ENCODE data around the gene NR6A1. TPM values are rescaled to one million over a fixed set of nuclear protein-coding genes. Genes with fewer than 3 reads are reported as not detected.

The NR6A1 gene
- total RNA-seq (under 1 TPM in 1 of 2 experiments, not detected in 1; 0.06 TPM), polyA plus RNA-seq (not detected)

DNA sequence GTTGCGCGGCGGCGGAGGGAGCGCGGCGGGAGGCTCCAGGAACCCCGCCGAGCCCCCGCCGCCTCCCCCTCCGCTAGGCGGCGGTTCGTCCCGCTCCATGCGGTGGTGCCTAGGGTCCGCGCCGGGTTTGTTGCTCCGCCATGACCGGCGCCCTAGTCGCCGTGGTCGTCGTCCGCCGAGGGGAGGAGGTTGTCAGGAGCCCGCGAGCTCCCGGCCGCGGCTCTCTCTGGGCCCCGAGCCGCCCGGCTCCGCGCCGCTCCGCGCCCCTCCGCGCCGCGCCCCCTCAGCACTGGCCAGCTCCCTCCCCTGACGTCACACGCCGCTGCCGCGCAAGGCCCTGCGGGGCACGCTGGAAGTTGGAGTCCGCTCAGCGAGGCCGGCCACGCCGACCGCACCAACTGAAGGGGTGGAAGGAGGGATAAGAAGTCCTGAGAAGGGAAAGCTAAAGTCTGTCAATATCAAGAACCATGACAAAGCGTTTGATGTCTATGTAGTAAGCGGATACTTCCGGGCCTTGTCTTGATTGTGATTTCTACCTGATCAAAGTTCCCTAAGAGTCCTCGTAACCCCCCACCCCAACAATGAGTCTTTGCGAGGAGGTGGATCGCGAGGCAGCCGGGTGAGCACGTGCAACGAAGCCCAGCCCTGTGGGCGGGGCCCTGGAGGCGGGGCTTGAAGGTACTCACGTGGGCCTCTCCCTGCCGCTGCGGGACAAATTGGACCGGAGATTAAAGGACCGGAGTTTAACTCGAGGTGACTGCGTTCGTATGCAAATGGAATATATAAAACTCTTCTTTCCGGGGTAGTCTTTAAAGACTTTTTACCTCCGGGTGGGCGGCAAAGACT, at the start of gene NR6A1:
Gene NR6A1, minus strand, starts transcription at position 291 of the 846 bp plus-strand sequence.
- H3K4me1 ChIP-seq (ENCODE audit: insufficient read depth, low read length), result peaks cover 24% of the 10 kb centered on the region
- intact Hi-C loops (cut with micrococcal nuclease), result loop anchor here (1.0 to 5.0 kb wide), 7 partner anchors 90 to 491 kb away; partner anchors contain the start of genes GAPVD1, GOLGA1, HSPA5 and PPP6C
- Mint-ChIP-seq H3K27ac (peak within 1 kb of the TSS; percentile 89 to 95 (median 95)), H3K36me3 (peaks cover 0 to 5% of the 10 kb centered on the region in 2 donors), H3K9me3 (peaks cover 0 to 6% (median 0%) of the 10 kb centered on the region in 8 donors), H3K27me3 (peaks cover 49 to 54% of the 10 kb centered on the region in 2 donors), H3K4me1 (peaks cover 20 to 53% (median 34%) of the 10 kb centered on the region in 4 donors), H3K4me3 (peak within 1 kb of the TSS; percentile 89 to 98 (median 91))
- no peaks in the 10 kb centered on the region for H3K9me3 ChIP-seq (ENCODE audit: control insufficient read depth in 1 of 2, low read length in 2 of 2)
- POLR2A ChIA-PET (ENCODE audit: partially characterized antibody), result interaction anchor here (0.8 to 2.8 kb wide), 8 partner anchors 81 to 424 kb away, joined by 3 to 22 read pairs (median 4); partner anchors contain the start of genes ARPC5L, GOLGA1, RPL35 and SCAI
- peak within 1 kb of the TSS; percentile 35 for H3K27ac ChIP-seq (ENCODE audit: low read depth, low read length)
- H3K36me3 ChIP-seq (ENCODE audit: insufficient read depth, low read length), result no peaks in the 10 kb centered on the region
- DNase-seq, result peak; percentile 92 to 95 (median 94)
- CTCF ChIA-PET (ENCODE audit: partially characterized antibody), result interaction anchor here (0.9 to 12.2 kb wide), 12 partner anchors 8 to 936 kb away, joined by 3 to 230 read pairs (median 4); partner anchors contain the start of genes ARPC5L, MAPKAP1, RPL35 and WDR38
- peaks cover 36% of the 10 kb centered on the region for H3K27me3 ChIP-seq (ENCODE audit: insufficient read depth, low read length)
- H3K4me3 ChIP-seq (ENCODE audit: low read length in 2 of 2), result peak within 1 kb of the TSS; percentile 50 to 66

- intact Hi-C loops (cut with micrococcal nuclease), result no loop called here
- no peaks in the 10 kb centered on the region for H3K9me3 Mint-ChIP-seq
- DNase-seq, result no peak
Observed at GRCh38 chr9:124818431-124819281, 47.5 kb upstream of the NR6A1 start.

DNA sequence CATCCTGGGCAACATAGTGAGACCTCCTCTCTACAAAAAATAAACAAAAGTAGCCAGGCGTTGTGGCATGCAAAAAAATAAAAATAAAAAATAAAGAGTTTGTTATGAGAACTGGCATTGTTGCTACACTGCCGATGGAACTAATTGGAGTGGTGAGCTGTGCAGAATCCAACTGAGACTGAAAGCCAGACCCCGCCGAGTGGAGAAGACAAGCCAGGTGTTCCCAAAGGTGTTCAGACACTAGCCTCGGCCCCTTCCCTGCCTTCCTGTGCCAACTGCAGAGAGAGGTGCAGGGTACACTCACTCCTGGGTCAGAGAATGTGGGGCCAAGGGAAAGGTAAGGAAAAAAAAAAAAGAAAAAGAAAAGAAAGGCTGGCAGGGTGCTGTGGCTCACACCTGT, 44.5 kb upstream of the NR6A1 start:
- ChIA-PET CTCF (ENCODE audit: partially characterized antibody) (no interaction called here), POLR2A (ENCODE audit: partially characterized antibody) (no interaction called here)

More at GRCh38 chr9:124818431-124819281, 47.5 kb upstream of the NR6A1 start:
- H3K4me1 ChIP-seq (ENCODE audit: insufficient read depth, low read length), result no peaks in the 10 kb centered on the region
- H3K27me3 ChIP-seq (ENCODE audit: insufficient read depth, low read length), result no peaks in the 10 kb centered on the region
- H3K4me1 Mint-ChIP-seq, result peaks cover 0 to 1% (median 0%) of the 10 kb centered on the region in 4 donors
- H3K4me3 ChIP-seq (ENCODE audit: low read length in 2 of 2), result no peak overlapping the region
- no peak overlapping the region for H3K27ac Mint-ChIP-seq
- H3K9me3 ChIP-seq (ENCODE audit: control insufficient read depth in 1 of 2, low read length in 2 of 2), result no peaks in the 10 kb centered on the region
- peaks cover 3 to 14% of the 10 kb centered on the region in 2 donors for H3K27me3 Mint-ChIP-seq
- POLR2A ChIA-PET (ENCODE audit: partially characterized antibody), result no interaction called here
- H3K27ac ChIP-seq (ENCODE audit: low read depth, low read length), result no peak overlapping the region
- CTCF ChIA-PET (ENCODE audit: partially characterized antibody), result interaction anchor here (0.6 kb wide), 1 partner anchor 35 kb away, joined by 3 read pairs; the partner anchor contains the start of gene WDR38
- H3K36me3 Mint-ChIP-seq, result no peaks in the 10 kb centered on the region
- H3K4me3 Mint-ChIP-seq, result no peak overlapping the region
- no peaks in the 10 kb centered on the region for H3K36me3 ChIP-seq (ENCODE audit: insufficient read depth, low read length)

DNA sequence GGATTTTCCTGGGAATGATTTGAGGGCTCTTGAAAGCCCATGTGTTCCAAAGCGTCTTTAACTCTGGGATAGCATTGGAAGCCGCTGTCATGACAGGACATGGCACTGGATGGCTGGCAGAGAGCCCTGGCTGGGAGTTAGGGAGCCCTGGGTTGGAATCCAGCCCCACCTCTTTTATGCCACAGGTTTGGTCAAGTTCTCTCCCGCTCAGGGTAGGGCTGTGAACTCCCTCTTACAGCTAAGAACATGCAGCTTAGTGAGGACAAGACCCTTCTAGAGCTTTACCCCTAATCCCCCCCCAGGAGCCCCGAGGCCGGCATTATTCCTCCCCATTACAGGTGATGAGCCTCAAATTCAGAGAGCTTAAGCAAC, 43.0 kb upstream of the NR6A1 start:
- Mint-ChIP-seq H3K36me3 (no peaks in the 10 kb centered on the region), H3K4me3 (no peak overlapping the region), H3K9me3 (no peaks in the 10 kb centered on the region), H3K27me3 (peaks cover 3 to 11% of the 10 kb centered on the region in 2 donors), H3K27ac (no peak overlapping the region), H3K4me1 (peaks cover 0 to 1% (median 0%) of the 10 kb centered on the region in 4 donors)
- no peaks in the 10 kb centered on the region for H3K4me1 ChIP-seq (ENCODE audit: insufficient read depth, low read length)
- no peaks in the 10 kb centered on the region for H3K27me3 ChIP-seq (ENCODE audit: insufficient read depth, low read length)
- no peaks in the 10 kb centered on the region for H3K36me3 ChIP-seq (ENCODE audit: insufficient read depth, low read length)
- H3K4me3 ChIP-seq (ENCODE audit: low read length in 2 of 2), result no peak overlapping the region
- H3K9me3 ChIP-seq (ENCODE audit: control insufficient read depth in 1 of 2, low read length in 2 of 2), result no peaks in the 10 kb centered on the region
- H3K27ac ChIP-seq (ENCODE audit: low read depth, low read length), result no peak overlapping the region
- no peak for DNase-seq
- ChIA-PET CTCF (ENCODE audit: partially characterized antibody) (interaction anchor here (0.9 kb wide), 1 partner anchor 40 kb away, joined by 3 read pairs; no protein-coding TSS in a partner anchor), POLR2A (ENCODE audit: partially characterized antibody) (no interaction called here)
- intact Hi-C loops (cut with micrococcal nuclease), result no loop called here

More for the DNA sequence above, 44.5 kb upstream of the NR6A1 start:
- Mint-ChIP-seq H3K4me3 (no peak overlapping the region), H3K27me3 (peaks cover 3 to 11% of the 10 kb centered on the region in 2 donors), H3K9me3 (no peaks in the 10 kb centered on the region), H3K36me3 (no peaks in the 10 kb centered on the region), H3K4me1 (peaks cover 0 to 1% (median 0%) of the 10 kb centered on the region in 4 donors), H3K27ac (no peak overlapping the region)
- Histone ChIP-seq H3K4me1 (ENCODE audit: insufficient read depth, low read length) (no peaks in the 10 kb centered on the region), H3K9me3 (ENCODE audit: control insufficient read depth in 1 of 2, low read length in 2 of 2) (no peaks in the 10 kb centered on the region), H3K4me3 (ENCODE audit: low read length in 2 of 2) (no peak overlapping the region), H3K27ac (ENCODE audit: low read depth, low read length) (no peak overlapping the region), H3K36me3 (ENCODE audit: insufficient read depth, low read length) (no peaks in the 10 kb centered on the region), H3K27me3 (ENCODE audit: insufficient read depth, low read length) (no peaks in the 10 kb centered on the region)
- DNase-seq, result no peak
- intact Hi-C loops (cut with micrococcal nuclease), result no loop called here

DNA sequence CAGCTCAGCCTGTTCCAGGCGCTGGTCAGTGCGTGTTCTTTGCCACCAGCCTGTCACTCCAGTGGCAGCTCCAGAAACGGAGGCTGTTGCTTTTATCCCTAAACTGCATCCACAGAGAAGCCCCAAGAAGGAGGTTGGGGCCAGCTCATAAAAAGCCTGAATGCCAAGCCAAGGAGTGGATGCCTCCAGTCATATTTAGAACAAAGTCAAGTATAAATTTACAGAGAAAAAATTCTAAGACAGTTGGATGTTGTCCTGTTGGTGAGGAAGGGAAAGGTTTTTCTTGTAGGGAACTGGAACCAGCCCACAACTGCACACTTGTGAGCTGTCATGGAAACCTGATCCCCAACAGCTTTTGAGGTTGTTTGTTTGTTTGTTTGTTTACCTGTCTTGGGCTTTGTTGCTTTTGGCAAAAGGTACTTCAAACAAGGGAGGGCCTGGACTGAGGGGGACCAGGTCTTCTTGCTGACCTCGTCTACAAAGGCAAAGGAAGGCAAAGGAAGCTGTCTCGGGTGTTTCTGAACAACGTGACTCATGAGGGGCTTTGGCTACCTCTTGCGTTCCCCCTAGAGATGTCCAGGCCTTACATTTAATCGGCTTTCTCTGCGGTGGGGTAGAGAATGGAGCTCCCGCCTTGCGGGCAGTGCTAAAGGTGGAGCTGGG, 42.5 kb upstream of the NR6A1 start:
- H3K27ac Mint-ChIP-seq, result no peak overlapping the region
- Histone ChIP-seq H3K27ac (ENCODE audit: low read depth, low read length) (no peak overlapping the region), H3K9me3 (ENCODE audit: control insufficient read depth in 1 of 2, low read length in 2 of 2) (no peaks in the 10 kb centered on the region), H3K36me3 (ENCODE audit: insufficient read depth, low read length) (no peaks in the 10 kb centered on the region), H3K4me3 (ENCODE audit: low read length in 2 of 2) (no peak overlapping the region), H3K27me3 (ENCODE audit: insufficient read depth, low read length) (no peaks in the 10 kb centered on the region), H3K4me1 (ENCODE audit: insufficient read depth, low read length) (no peaks in the 10 kb centered on the region)
- ChIA-PET POLR2A (ENCODE audit: partially characterized antibody) (no interaction called here), CTCF (ENCODE audit: partially characterized antibody) (interaction anchor here (0.9 kb wide), 1 partner anchor 40 kb away, joined by 3 read pairs; no protein-coding TSS in a partner anchor)
- no peak for DNase-seq
- H3K4me1 Mint-ChIP-seq, result peaks cover 0 to 1% (median 0%) of the 10 kb centered on the region in 4 donors
- no peaks in the 10 kb centered on the region for H3K36me3 Mint-ChIP-seq
- H3K4me3 Mint-ChIP-seq, result no peak overlapping the region
- peaks cover 3 to 11% of the 10 kb centered on the region in 2 donors for H3K27me3 Mint-ChIP-seq
- intact Hi-C loops (cut with micrococcal nuclease), result no loop called here
- no peaks in the 10 kb centered on the region for H3K9me3 Mint-ChIP-seq

- no peaks in the 10 kb centered on the region for H3K4me1 Mint-ChIP-seq
- ChIA-PET POLR2A (ENCODE audit: partially characterized antibody) (no interaction called here), CTCF (ENCODE audit: partially characterized antibody) (no interaction called here)
- no peak overlapping the region for H3K4me3 Mint-ChIP-seq
- no peaks in the 10 kb centered on the region for H3K9me3 Mint-ChIP-seq
- Histone ChIP-seq H3K4me1 (ENCODE audit: insufficient read depth, low read length) (no peaks in the 10 kb centered on the region), H3K4me3 (ENCODE audit: low read length in 2 of 2) (no peak overlapping the region), H3K36me3 (ENCODE audit: insufficient read depth, low read length) (no peaks in the 10 kb centered on the region), H3K9me3 (ENCODE audit: control insufficient read depth in 1 of 2, low read length in 2 of 2) (no peaks in the 10 kb centered on the region), H3K27me3 (ENCODE audit: insufficient read depth, low read length) (no peaks in the 10 kb centered on the region), H3K27ac (ENCODE audit: low read depth, low read length) (no peak overlapping the region)
- DNase-seq, result no peak
- peaks cover 3 to 7% of the 10 kb centered on the region in 2 donors for H3K27me3 Mint-ChIP-seq
- no peaks in the 10 kb centered on the region for H3K36me3 Mint-ChIP-seq
- H3K27ac Mint-ChIP-seq, result no peak overlapping the region
- intact Hi-C loops (cut with micrococcal nuclease), result no loop called here
Observed at GRCh38 chr9:124813041-124813440, 41.9 kb upstream of the NR6A1 start.
